ENCODE measurements around the gene MRPL37.

- TF ChIP-seq EZH2 (IDR thresholded peaks at IDR 0.05; ENCODE audit: borderline replicate concordance, low read depth, low read length, severe bottlenecking) (no peak), POLR2A (IDR thresholded peaks at IDR 0.05; ENCODE audit: low read depth, low read length) (no peak), GATA2 (IDR thresholded peaks at IDR 0.05; ENCODE audit: insufficient read depth, insufficient read length, low read depth, low read length) (no peak), CTCF (IDR thresholded peaks at IDR 0.05; ENCODE audit: extremely low read depth in 1 of 2, insufficient read depth in 1 of 2, low read depth in 1 of 2, low read length in 2 of 2) (no peak), POLR2AphosphoS5 (IDR thresholded peaks at IDR 0.05; ENCODE audit: insufficient read depth, low read depth, low read length) (no peak), MAX (IDR thresholded peaks at IDR 0.05; ENCODE audit: insufficient read depth, insufficient read length) (no peak), MYC (IDR thresholded peaks at IDR 0.05; ENCODE audit: low read depth, low read length) (no peak), JUN (IDR thresholded peaks at IDR 0.05; ENCODE audit: borderline replicate concordance, insufficient read depth, insufficient read length, low read depth) (no peak)
Measured at GRCh38 chr1:54246116-54246721, 46.3 kb downstream of the MRPL37 start.

Measured in endothelial cell of umbilical vein (primary cell).